Measurements from ENCODE around the gene HYDIN.

- TF ChIP-seq POLR2A (IDR thresholded peaks at IDR 0.05) = no peak
- TF ChIP-seq CTCF (IDR thresholded peaks at IDR 0.05) = no peak
- no peak for TF ChIP-seq POLR2AphosphoS5 (IDR thresholded peaks at IDR 0.05)
- no peak for TF ChIP-seq EP300 (IDR thresholded peaks at IDR 0.05; ENCODE audit: low read depth)
Observed at GRCh38 chr16:71201054-71201453, 29.5 kb downstream of the HYDIN start.
